HL-60 (cell line): ENCODE data around the gene SWSAP1.
"Not testable (repeated sequence)": the region's sequence is repeated elsewhere in the genome, so short reads cannot be mapped to it uniquely, and the experiment has no call there.

Experiments used
- GABPA ChIP-seq: IDR thresholded peaks from 2 replicates; pipeline ENCODE4 v1.6.1; 2012; ENCODE audit warnings: low read depth
- POLR2AphosphoS5 ChIP-seq: IDR thresholded peaks from 2 replicates; pipeline ENCODE4 v1.6.1; 2012; ENCODE audit warnings: low read depth
- REST ChIP-seq: IDR thresholded peaks from 2 replicates; pipeline ENCODE4 v1.6.1; 2012; ENCODE audit warnings: low read depth; ENCODE audit not compliant: insufficient replicate concordance
- SPI1 ChIP-seq: IDR thresholded peaks from 2 replicates; pipeline ENCODE4 v1.6.1; 2012; ENCODE audit warnings: low read depth, mild to moderate bottlenecking, borderline replicate concordance
- TF ChIP-seq, protein P1 (sequence below): IDR thresholded peaks from one replicate; pipeline ENCODE4 v1.5.1; 2011; ENCODE audit warnings: low read length, control low read depth, inconsistent platforms; ENCODE audit not compliant: insufficient read depth

GRCh38 chr19:11340099-11340467 is 34.4 kb upstream of the SWSAP1 start:
- TF ChIP-seq, protein P1, sequence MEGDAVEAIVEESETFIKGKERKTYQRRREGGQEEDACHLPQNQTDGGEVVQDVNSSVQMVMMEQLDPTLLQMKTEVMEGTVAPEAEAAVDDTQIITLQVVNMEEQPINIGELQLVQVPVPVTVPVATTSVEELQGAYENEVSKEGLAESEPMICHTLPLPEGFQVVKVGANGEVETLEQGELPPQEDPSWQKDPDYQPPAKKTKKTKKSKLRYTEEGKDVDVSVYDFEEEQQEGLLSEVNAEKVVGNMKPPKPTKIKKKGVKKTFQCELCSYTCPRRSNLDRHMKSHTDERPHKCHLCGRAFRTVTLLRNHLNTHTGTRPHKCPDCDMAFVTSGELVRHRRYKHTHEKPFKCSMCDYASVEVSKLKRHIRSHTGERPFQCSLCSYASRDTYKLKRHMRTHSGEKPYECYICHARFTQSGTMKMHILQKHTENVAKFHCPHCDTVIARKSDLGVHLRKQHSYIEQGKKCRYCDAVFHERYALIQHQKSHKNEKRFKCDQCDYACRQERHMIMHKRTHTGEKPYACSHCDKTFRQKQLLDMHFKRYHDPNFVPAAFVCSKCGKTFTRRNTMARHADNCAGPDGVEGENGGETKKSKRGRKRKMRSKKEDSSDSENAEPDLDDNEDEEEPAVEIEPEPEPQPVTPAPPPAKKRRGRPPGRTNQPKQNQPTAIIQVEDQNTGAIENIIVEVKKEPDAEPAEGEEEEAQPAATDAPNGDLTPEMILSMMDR, result not testable (repeated sequence)
- not testable (repeated sequence) for TF ChIP-seq REST, SPI1, GABPA, POLR2AphosphoS5
